Vagina (tissue), 2 donors: ENCODE data around the gene RBM33.

ENCODE experiments used
- POLR2A ChIP-seq, 2 donors: fragments of 450-650 bp; IDR thresholded peaks; one replicate each; pipeline ENCODE4 v1.6.1; 2017; ENCODE audit warnings: antibody characterized with exemption in 2 of 2, mild to moderate bottlenecking in 2 of 2, moderate library complexity in 2 of 2
- TF ChIP-seq, protein P1 (sequence below), 3 experiments: fragments of 450-650 bp in 2 of 3; fragments of 200-600 bp in 1 of 3; sonication (generic) in 1 of 3; IDR thresholded peaks; one replicate each; pipeline ENCODE4 v1.5.1; 2017 to 2019; ENCODE audit warnings: antibody characterized with exemption in 3 of 3, mild to moderate bottlenecking in 2 of 3, moderate library complexity in 2 of 3

- TF ChIP-seq, protein P1, sequence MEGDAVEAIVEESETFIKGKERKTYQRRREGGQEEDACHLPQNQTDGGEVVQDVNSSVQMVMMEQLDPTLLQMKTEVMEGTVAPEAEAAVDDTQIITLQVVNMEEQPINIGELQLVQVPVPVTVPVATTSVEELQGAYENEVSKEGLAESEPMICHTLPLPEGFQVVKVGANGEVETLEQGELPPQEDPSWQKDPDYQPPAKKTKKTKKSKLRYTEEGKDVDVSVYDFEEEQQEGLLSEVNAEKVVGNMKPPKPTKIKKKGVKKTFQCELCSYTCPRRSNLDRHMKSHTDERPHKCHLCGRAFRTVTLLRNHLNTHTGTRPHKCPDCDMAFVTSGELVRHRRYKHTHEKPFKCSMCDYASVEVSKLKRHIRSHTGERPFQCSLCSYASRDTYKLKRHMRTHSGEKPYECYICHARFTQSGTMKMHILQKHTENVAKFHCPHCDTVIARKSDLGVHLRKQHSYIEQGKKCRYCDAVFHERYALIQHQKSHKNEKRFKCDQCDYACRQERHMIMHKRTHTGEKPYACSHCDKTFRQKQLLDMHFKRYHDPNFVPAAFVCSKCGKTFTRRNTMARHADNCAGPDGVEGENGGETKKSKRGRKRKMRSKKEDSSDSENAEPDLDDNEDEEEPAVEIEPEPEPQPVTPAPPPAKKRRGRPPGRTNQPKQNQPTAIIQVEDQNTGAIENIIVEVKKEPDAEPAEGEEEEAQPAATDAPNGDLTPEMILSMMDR (IDR thresholded peaks at IDR 0.05): no peak
- TF ChIP-seq POLR2A (IDR thresholded peaks at IDR 0.05): no peak
Observed at GRCh38 chr7:155646669-155647068, 2.2 kb downstream of the RBM33 start.
